HG03045 (cell line): ENCODE measurements around the gene ZDHHC3.

Source experiments
- ATAC-seq: cut with Tn5 transposase; IDR thresholded peaks from one replicate; pipeline ENCODE4 v1.9.1; 2021; ENCODE audit warnings: mild to moderate bottlenecking, moderate library complexity; ENCODE audit not compliant: unreplicated experiment

Gene ZDHHC3

DNA sequence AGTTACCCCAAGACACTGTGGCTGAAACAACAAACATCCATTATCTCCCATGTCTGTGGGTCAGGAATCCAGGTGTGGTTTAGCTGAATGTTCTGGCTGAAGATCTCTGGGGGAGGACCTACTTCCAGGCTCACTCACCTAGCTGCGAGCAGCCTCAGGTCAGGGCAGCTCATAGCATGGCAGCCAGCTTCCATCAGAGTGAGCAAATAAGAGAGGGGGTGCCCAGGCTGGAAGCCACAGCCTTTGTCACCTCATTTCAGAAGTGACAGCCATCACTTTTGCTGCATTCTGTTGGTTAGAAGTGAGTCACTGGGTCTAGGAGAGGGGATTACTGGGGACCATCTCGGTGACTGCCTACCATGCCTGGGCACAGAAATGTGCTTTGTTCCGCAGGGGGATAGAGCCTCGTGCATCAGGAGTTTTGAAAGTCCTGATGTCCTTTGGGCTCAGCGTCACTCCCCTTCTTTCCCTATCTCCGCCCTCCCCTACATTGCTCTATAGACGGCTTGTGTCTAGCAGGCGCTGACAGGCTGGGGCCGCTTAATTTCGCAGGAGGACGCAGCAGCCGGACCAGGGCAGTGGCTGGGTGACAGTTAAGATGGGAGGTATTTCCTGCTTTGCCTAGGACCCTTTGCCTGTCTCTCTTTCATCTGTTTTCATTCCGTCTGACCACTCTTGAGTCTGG is 76.1 kb downstream of the ZDHHC3 start:
- ATAC-seq: no peak

DNA sequence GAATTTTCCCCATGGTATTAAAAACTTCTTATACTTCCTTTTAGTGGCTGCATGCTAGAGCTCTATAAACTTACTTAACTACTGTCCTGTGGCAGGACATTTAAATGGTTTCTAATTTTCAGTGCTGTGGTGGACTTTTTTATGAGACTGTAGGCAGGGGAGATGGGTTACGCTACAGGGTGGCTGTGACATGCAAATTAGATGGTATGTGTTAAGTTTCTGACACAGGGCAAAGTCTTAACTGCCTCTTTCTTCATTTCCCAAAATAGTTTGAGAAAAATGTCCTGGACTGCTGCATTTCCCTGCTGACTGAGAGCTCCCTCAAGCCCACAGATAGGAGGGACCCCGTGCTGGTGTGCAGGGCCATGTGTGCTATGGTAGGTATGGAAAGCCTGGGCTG is 79.5 kb downstream of the ZDHHC3 start:
- no peak for ATAC-seq

- no peak for ATAC-seq
These were observed 81.5 kb downstream of the ZDHHC3 start for GRCh38 chr3:44894485-44894884.

DNA sequence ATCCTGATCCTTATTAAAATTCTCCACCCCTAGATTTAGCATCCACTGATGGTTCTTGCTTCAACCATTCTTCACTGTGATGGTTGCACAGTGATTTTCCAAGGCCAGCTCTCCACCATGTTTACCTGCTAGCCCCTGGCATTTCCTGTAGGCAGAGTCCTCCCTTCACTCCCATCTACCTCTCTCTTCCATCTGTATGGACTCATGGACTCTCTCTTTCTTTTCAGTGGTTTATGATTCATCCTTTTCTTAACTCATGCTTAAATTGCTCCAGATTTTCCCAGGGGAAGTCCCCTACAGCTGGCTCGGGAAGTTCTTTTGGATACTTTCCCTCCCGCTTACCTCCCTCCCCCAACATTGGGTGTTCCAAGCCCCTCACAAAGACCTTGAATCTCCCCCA is 82.9 kb downstream of the ZDHHC3 start:
- no peak for ATAC-seq

DNA sequence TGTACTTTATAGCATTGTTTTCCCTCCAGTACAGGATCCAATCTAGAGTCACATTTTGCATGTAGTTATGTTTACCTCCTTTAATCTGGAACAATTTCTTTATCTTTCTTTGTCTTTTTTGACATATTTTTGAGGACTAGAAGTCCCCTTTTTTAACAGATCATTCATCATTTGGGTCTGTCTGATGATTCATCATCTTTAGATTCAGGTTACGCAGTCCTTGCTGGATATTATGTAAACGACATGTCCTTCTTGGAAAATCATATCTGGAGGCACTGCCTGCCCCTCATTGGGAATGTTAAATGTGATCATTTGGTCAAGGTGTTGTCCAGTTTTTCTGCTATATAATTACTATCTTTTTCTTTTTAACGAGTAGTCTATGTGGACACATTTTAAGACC is 83.3 kb downstream of the ZDHHC3 start:
- ATAC-seq: no peak

GRCh38 chr3:44890852-44891251 is 85.1 kb downstream of the ZDHHC3 start:
- no peak for ATAC-seq

GRCh38 chr3:44890258-44890657 is 85.7 kb downstream of the ZDHHC3 start:
- no peak for ATAC-seq

- no peak for ATAC-seq
These were observed 88.9 kb downstream of the ZDHHC3 start for GRCh38 chr3:44887101-44887500.

- no peak for ATAC-seq
These were observed 89.4 kb downstream of the ZDHHC3 start for GRCh38 chr3:44886561-44886960.

DNA sequence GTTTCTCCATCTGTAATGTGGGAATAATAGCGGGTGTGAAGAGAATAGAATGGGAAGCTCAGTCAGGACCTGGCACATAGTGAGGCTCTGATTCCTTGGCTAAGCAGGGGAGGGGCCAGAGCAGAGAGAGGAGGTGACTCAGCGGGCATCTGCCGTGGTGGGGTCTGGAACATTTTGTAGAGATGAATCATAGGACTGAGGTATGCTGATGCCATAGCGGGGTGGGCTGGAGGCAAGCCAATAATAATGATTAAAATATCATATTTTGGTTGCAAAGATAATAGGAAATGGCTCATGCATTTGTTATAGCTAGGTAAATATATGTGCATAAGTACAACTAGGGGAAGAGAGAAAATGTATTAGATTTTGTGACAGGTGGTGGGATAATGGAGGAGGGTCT is 90.4 kb downstream of the ZDHHC3 start:
- no peak for ATAC-seq

DNA sequence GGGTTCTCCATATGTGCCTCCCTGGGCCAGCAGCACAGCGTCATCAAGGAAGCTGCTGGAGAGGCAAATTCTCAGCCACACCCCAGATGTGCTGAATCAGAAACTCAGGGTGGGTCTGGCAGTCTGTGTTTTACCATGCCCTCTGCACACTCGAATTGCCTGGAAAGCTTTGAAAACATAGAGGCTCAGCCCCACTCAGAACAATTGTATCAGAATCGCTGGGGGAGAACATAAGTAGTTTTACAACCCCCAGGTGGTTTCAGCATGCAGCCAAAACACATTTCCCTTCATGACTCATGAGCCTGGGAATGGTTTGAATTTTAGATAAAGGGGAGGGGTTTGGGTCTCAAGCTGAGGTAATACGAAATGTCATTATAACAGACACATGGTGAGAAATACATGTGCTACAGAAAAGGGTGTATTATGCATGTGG is 92.0 kb downstream of the ZDHHC3 start:
- ATAC-seq: no peak

DNA sequence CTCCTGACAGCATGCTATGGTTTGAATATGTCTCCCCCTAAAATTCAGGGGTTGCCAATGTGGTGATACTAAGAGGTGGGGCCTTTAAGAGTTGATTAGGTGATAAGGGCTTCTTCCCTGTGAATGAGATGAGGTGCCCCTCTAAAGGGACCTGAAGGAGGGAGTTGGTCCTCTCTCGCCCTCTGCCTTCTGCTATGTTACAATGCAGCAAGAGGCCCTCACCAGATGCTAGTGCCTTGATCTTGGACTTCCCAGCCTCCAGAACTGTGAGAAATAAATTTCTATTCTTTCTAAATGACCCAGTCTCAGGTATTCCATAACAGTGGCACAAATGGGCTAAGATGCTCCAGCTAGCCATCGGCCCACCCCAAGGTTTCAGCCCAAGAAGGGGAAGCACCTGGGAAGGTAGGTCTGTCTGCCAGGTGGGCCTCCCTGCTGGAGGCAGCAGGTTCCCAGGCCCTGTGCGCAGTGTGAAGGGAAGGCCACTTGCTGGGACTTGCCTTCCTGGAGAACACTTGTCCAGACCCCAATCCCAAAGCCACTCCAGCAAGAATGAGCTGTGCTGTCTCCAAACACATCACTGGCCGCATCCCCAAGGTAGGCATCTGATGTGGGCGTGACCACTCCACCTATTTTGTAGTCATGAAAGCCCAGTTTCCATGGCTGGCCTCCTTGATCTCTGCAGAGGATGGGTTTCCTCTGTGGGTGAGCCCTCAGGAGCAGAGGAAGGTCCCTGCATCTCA is 92.6 kb downstream of the ZDHHC3 start:
- ATAC-seq: no peak

GRCh38 chr3:44880284-44880683 is 95.7 kb downstream of the ZDHHC3 start:
- no peak for ATAC-seq

DNA sequence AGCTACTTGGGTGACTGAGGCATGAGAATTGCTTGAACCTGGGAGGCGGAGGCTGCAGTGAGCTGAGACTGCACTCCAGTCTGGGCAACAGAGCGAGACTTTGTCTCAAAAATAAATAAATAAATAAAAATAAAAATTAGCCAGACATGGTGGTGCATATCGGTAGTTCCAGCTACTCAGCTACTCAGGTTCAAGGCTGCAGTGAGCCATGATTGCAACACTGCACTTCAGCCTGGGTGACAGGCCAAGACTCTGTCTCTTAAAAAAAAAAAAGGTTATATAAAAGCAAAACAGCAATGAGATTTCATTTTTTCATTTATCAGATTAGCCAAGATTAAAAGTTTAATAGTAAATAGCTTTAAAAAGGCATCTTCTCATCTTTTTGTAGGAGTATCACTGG is 98.6 kb downstream of the ZDHHC3 start:
- ATAC-seq: no peak

DNA sequence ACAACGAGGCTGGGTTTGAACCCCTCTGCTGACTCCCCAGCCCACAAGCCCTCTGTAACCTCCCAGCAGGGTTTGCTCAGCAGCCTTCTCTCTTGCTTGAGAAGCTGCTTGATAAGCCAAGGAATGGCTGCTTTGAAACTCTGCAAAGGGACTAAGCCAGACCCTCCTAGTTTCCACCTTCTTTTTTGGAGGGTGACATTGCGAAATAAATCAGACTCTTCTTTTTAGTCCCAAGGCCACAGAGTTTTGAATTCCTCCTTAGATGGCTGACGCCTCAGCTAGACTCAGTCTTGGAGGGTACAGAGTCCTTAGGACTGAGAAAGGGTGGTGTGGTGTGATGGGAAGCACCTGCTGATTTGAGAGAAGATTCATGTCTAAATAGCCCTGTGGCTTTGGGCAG is 100.4 kb downstream of the ZDHHC3 start:
- ATAC-seq: no peak
